Measurements from ENCODE around the gene TPR.
"Not testable (repeated sequence)": the region's sequence is repeated elsewhere in the genome, so short reads cannot be mapped to it uniquely, and the experiment has no call there.

DNA sequence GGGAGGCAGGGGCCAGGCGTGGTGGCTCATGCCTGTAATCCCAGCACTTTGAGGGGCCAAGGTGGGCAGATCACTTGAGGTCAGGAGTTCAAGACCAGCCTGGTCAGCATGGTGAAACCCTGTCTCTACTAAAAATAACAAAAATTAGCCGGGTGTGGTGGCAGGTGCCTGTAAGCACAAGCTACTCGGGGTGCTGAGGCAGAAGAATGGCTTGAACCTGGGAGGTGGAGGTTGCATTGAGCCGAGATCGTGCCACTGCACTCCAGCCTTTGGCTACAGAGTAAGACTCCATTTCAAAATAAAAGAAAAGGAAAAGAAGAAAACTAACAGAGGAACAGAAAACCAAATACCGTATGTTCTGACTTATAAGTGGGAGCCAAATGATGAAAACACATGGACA is 17.7 kb upstream of the TPR start:
- TF ChIP-seq, protein P1, sequence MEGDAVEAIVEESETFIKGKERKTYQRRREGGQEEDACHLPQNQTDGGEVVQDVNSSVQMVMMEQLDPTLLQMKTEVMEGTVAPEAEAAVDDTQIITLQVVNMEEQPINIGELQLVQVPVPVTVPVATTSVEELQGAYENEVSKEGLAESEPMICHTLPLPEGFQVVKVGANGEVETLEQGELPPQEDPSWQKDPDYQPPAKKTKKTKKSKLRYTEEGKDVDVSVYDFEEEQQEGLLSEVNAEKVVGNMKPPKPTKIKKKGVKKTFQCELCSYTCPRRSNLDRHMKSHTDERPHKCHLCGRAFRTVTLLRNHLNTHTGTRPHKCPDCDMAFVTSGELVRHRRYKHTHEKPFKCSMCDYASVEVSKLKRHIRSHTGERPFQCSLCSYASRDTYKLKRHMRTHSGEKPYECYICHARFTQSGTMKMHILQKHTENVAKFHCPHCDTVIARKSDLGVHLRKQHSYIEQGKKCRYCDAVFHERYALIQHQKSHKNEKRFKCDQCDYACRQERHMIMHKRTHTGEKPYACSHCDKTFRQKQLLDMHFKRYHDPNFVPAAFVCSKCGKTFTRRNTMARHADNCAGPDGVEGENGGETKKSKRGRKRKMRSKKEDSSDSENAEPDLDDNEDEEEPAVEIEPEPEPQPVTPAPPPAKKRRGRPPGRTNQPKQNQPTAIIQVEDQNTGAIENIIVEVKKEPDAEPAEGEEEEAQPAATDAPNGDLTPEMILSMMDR (IDR thresholded peaks at IDR 0.05), result not testable (repeated sequence)
- not testable (repeated sequence) for TF ChIP-seq POLR2AphosphoS5, POLR2A (IDR thresholded peaks at IDR 0.05)

Data from gastroesophageal sphincter (tissue), 3 donors.